Memory B cell (primary cell): Measurements from ENCODE around the gene CAMK1D.
A peak's percentile ranks its signal among the peaks of the same experiment; 100 is the strongest.
"Not testable (repeated sequence)": the region's sequence is repeated elsewhere in the genome, so short reads cannot be mapped to it uniquely, and the experiment has no call there.

ENCODE experiments used
- ATAC-seq: fragments of 150-1000 bp; cut with Tn5 transposase; 2 replicates; pipeline ENCODE4 v1.10.0; 2021; ENCODE audit warnings: low read depth, mild to moderate bottlenecking, moderate library complexity
- DNase-seq, 2 donors: peaks; one replicate each; pipeline ENCODE4 v3.0.0; 2022; ENCODE audit warnings: low spot score in 2 of 2
- H3K27ac Mint-ChIP-seq: one replicate; pipeline ENCODE4 v1.8.0; 2022; ENCODE audit warnings: mild to moderate bottlenecking, moderate library complexity, mixed read lengths
- H3K27me3 Mint-ChIP-seq: one replicate; pipeline ENCODE4 v1.8.0; 2022; ENCODE audit warnings: mixed read lengths
- H3K36me3 Mint-ChIP-seq: one replicate; pipeline ENCODE4 v1.8.0; 2022; ENCODE audit warnings: mild to moderate bottlenecking, mixed read lengths
- H3K4me1 Mint-ChIP-seq: one replicate; pipeline ENCODE4 v1.8.0; 2022; ENCODE audit warnings: mixed read lengths
- H3K4me3 Mint-ChIP-seq: one replicate; pipeline ENCODE4 v1.8.0; 2022; ENCODE audit warnings: mild to moderate bottlenecking, moderate library complexity, mixed read lengths
- H3K9me3 Mint-ChIP-seq: one replicate; pipeline ENCODE4 v1.8.0; 2022; ENCODE audit warnings: mixed read lengths

CAMK1D gene

DNA sequence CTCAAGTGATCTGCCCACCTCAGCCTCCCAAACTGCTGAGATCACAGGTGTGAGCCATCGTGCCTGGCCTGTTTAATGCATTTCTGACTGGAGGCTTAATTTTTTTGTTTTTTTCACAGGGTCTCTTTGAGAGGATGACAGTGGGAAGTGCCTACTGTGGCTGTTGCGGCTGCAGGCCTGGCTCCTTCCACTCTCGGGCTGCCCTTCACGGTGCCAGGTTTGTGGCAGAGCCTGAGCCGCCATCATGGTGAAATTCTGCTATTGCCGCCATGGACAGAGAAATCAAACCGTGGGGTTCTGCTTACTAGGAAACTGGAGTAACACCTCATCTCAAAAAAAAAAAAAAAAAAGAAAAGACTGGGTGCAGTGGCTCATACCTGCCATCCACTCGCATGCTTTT is 142.7 kb downstream of the CAMK1D start:
- no peak overlapping the region for H3K4me3 Mint-ChIP-seq
- DNase-seq (no peak), ATAC-seq (no peak)

DNA sequence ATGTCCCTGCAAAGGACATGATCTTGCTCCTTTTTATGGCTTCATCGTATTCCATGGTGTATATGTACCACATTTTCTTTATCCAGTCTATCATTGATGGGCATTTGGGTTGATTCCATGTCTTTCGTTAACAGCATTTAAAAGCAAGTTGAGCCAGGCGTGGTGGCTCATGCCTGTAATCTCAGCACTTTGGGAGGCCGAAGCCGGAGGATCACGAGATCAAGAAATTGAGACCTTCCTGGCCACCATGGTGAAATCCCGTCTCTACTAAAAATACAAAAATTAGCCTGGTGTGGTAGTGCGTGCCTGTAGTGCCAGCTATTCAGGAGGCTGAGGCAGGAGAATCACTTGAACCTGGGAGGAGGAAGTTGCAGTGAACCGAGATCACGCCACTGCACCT is 147.7 kb downstream of the CAMK1D start:
- not testable (repeated sequence) for H3K27me3 Mint-ChIP-seq, H3K4me3 Mint-ChIP-seq, DNase-seq, H3K9me3 Mint-ChIP-seq, ATAC-seq, H3K36me3 Mint-ChIP-seq
- Mint-ChIP-seq H3K4me1 (peaks cover 44% of the 10 kb centered on the region), H3K27ac (peak overlapping the region; percentile 54)

More for the DNA sequence above, 142.7 kb downstream of the CAMK1D start:
- H3K27me3 Mint-ChIP-seq, result no peaks in the 10 kb centered on the region
- H3K36me3 Mint-ChIP-seq, result peaks cover 2% of the 10 kb centered on the region
- H3K4me1 Mint-ChIP-seq, result peaks cover 27% of the 10 kb centered on the region
- H3K27ac Mint-ChIP-seq, result no peak overlapping the region
- no peaks in the 10 kb centered on the region for H3K9me3 Mint-ChIP-seq

GRCh38 chr10:12499076-12499986 is 150.0 kb downstream of the CAMK1D start:
- DNase-seq (no peak), ATAC-seq (no peak)
- Mint-ChIP-seq H3K9me3 (no peaks in the 10 kb centered on the region), H3K4me1 (peaks cover 46% of the 10 kb centered on the region), H3K4me3 (no peak overlapping the region), H3K27me3 (no peaks in the 10 kb centered on the region), H3K36me3 (peaks cover 12% of the 10 kb centered on the region), H3K27ac (peak overlapping the region; percentile 72)

DNA sequence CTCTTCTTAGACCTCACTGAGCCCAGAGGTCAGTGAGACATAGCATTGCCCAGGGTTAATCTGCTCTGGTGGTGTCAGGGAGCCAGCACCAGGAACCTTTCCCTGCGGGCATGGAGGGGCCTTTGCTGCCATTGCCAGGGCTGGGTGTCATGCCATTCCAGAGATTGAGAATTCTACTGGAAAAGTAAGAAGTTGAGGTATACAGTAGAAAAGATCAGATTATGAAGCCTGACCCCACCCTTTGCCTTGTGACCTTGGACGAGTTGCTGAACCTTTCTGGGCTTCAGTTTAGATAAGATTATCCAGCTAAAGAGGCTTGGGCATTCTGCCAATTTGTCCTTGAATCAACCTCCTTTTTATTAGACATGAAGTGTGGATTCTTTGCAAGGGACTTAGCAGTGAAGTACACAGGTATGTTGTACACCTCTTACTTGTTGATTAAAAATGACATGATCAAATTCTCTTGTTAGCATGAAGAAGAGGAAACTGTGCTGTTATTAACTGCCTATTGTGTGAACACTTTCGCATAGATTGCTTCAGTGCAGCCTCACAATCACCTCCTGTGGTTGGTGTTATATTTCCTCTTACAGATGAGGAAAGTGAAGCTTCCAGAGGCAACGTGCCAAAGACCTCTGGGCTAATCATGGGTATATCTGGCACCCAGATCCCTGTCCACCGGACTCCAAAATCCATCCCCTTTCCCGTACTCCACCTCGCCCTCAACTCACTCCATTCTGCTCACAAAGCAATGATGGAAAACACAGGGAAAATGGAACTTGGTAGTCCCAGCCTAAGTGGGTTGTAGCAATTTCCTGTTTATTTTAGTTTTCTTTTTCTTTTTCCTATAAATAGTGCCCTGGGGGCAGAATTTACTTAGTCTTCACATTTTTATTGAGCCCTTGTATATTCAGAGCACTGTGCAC is 151.3 kb downstream of the CAMK1D start:
- DNase-seq, result no peak
- Mint-ChIP-seq H3K27ac (peak overlapping the region; percentile 72), H3K36me3 (peaks cover 12% of the 10 kb centered on the region), H3K9me3 (no peaks in the 10 kb centered on the region), H3K27me3 (no peaks in the 10 kb centered on the region), H3K4me3 (no peak overlapping the region), H3K4me1 (peaks cover 51% of the 10 kb centered on the region)
- no peak for ATAC-seq

GRCh38 chr10:12501324-12501723 is 152.0 kb downstream of the CAMK1D start:
- Mint-ChIP-seq H3K36me3 (peaks cover 12% of the 10 kb centered on the region), H3K9me3 (no peaks in the 10 kb centered on the region), H3K27me3 (no peaks in the 10 kb centered on the region), H3K4me3 (no peak overlapping the region), H3K4me1 (peaks cover 55% of the 10 kb centered on the region), H3K27ac (peak overlapping the region; percentile 14)
- DNase-seq (no peak), ATAC-seq (no peak)

- DNase-seq (no peak), ATAC-seq (no peak)
- Mint-ChIP-seq H3K27me3 (no peaks in the 10 kb centered on the region), H3K4me3 (no peak overlapping the region), H3K4me1 (peaks cover 53% of the 10 kb centered on the region), H3K27ac (no peak overlapping the region), H3K9me3 (no peaks in the 10 kb centered on the region), H3K36me3 (peaks cover 12% of the 10 kb centered on the region)
Measured at GRCh38 chr10:12501841-12502525, 152.6 kb downstream of the CAMK1D start.

DNA sequence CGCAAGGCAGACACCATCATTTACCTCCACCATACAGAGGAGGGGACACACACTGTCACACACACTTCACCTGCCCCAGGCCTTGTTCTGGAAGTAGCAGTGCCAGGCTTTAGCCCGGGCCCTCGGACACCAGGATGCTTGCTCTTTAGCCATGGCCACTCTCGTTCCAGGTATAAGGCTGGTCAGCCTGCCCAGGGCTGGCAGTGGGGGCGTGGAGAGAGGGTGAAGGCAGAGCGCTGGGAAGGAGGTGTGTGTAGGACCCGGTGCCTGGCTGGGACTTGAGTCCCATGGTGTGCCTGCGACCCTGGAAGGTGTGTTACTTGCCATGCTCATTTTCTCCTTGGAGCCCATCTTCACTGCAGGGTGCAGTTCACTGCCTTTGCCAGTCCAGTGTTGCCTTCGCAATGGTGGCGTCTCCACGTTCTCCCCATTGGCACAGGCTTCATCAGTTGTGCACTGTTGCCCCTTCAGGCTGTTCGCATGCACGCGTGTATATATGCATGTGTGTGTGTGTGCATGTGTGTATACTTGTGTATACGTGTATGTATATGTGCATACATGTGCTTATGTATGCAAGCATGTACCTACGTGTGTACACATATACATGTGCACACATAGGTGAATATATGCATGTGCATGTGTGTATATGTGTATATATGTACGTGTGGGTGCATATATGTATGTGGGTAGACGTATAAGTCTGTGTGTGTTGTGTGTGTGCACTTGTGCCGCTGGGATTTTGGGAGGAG is 153.4 kb downstream of the CAMK1D start:
- Mint-ChIP-seq H3K9me3 (no peaks in the 10 kb centered on the region), H3K36me3 (peaks cover 10% of the 10 kb centered on the region), H3K4me3 (no peak overlapping the region), H3K27ac (peak overlapping the region; percentile 77), H3K4me1 (peaks cover 55% of the 10 kb centered on the region), H3K27me3 (no peaks in the 10 kb centered on the region)
- ATAC-seq (no peak), DNase-seq (no peak)

DNA sequence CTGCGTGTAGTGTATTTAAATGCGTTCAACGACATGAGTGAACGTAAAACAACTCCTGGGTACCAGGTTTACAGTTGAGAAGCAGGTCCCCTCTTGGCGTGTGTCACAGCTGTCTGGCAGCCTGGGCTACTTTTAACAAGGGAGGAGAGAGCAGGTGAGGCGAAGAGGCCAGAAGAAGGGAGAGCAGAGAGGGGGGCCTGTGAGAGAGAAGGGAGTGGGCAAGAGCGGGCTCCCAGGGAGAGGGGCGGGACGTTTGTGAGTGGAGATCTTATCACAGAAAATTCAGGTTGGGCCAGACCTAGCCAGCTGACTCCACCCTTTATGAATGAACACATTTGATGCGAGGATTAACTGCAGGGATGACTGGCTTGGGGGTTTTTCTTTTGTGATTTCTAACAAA is 154.0 kb downstream of the CAMK1D start:
- no peak overlapping the region for H3K4me3 Mint-ChIP-seq
- peaks cover 51% of the 10 kb centered on the region for H3K4me1 Mint-ChIP-seq

DNA sequence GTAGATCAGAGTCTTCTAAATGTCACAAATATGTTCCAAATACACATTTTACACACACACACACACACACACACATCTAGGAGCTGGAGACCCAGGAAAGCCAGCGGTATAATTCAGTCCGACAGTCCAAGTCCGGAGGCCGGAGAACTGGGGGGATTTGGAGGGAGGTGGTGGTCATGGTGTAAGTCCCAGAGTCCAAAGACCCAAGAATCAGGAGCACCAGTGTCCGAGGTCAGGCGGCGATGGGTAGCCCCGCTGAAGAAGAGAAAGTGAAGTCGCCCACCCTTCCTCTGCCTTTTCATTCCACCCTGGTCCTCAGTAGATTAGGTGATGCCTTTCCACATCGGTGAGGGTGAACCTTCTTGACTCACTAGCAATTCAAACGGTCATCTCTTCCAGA is 154.8 kb downstream of the CAMK1D start:
- Mint-ChIP-seq H3K36me3 (peaks cover 8% of the 10 kb centered on the region), H3K27ac (no peak overlapping the region), H3K27me3 (no peaks in the 10 kb centered on the region), H3K9me3 (no peaks in the 10 kb centered on the region), H3K4me1 (peaks cover 56% of the 10 kb centered on the region), H3K4me3 (no peak overlapping the region)
- DNase-seq (no peak), ATAC-seq (no peak)

More for the DNA sequence above, 154.0 kb downstream of the CAMK1D start:
- no peaks in the 10 kb centered on the region for H3K9me3 Mint-ChIP-seq
- peaks cover 8% of the 10 kb centered on the region for H3K36me3 Mint-ChIP-seq
- H3K27me3 Mint-ChIP-seq, result no peaks in the 10 kb centered on the region
- DNase-seq (no peak), ATAC-seq (no peak)
- H3K27ac Mint-ChIP-seq, result peak overlapping the region; percentile 77

DNA sequence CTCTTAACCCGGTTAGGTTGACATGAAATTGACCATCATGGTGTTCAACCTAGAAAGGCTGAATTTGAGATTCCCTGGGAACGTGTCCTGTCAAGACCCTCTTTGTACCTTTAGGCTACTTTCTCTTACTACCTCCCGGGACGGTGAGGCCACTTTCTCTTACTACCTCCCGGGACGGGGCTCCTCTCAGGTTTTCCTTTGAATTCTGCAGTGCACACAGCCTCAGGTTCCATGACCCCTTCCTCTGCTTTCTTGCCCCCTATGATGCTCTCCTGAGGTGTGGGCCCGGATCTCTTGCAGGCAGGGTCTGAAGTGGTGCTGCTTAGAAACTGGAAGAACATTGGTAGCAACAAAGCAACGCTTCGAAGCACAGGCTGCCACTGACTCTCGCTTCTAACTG is 155.3 kb downstream of the CAMK1D start:
- peaks cover 8% of the 10 kb centered on the region for H3K36me3 Mint-ChIP-seq
- H3K9me3 Mint-ChIP-seq, result no peaks in the 10 kb centered on the region
- H3K4me3 Mint-ChIP-seq, result no peak overlapping the region
- ATAC-seq, result no peak
- H3K4me1 Mint-ChIP-seq, result peaks cover 54% of the 10 kb centered on the region
- H3K27me3 Mint-ChIP-seq, result no peaks in the 10 kb centered on the region
- DNase-seq, result no peak
- H3K27ac Mint-ChIP-seq, result no peak overlapping the region

- ATAC-seq (no peak), DNase-seq (no peak)
- no peak overlapping the region for H3K4me3 Mint-ChIP-seq
Measured at GRCh38 chr10:12505683-12506082, 156.3 kb downstream of the CAMK1D start.

GRCh38 chr10:12507165-12507850 is 158.0 kb downstream of the CAMK1D start:
- Mint-ChIP-seq H3K36me3 (peaks cover 8% of the 10 kb centered on the region), H3K4me1 (peaks cover 44% of the 10 kb centered on the region), H3K9me3 (no peaks in the 10 kb centered on the region), H3K4me3 (no peak overlapping the region), H3K27ac (peak overlapping the region; percentile 31), H3K27me3 (no peaks in the 10 kb centered on the region)
- no peak for ATAC-seq
- no peak for DNase-seq

More at GRCh38 chr10:12505683-12506082, 156.3 kb downstream of the CAMK1D start:
- Mint-ChIP-seq H3K9me3 (no peaks in the 10 kb centered on the region), H3K4me1 (peaks cover 53% of the 10 kb centered on the region), H3K36me3 (peaks cover 8% of the 10 kb centered on the region), H3K27me3 (no peaks in the 10 kb centered on the region), H3K27ac (peak overlapping the region; percentile 5)

DNA sequence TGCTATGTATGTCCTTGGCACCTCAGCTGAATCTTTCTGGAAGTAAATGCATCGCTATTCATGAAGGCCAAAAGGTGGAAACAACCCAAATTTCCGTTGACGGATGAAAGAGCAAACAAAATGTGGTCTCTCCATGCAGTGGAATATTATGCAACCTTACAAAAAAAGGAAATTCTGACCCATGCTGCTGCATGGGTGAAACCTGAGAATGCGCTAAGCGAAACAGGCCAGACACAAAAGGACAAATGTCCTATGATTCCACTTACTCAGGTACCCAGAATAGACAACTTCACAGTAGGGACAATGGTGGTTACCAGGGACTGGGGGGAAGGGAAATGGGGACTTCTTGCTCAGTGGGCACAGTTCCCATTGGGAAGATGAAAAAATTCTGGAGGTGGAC is 158.8 kb downstream of the CAMK1D start:
- H3K9me3 Mint-ChIP-seq, result no peaks in the 10 kb centered on the region
- H3K27ac Mint-ChIP-seq, result peak overlapping the region; percentile 59
- no peak for DNase-seq
- peaks cover 3% of the 10 kb centered on the region for H3K36me3 Mint-ChIP-seq
- H3K4me3 Mint-ChIP-seq, result no peak overlapping the region
- H3K4me1 Mint-ChIP-seq, result peaks cover 39% of the 10 kb centered on the region
- H3K27me3 Mint-ChIP-seq, result no peaks in the 10 kb centered on the region
- ATAC-seq, result no peak
